K562 (cell line): ENCODE results near the gene SEPTIN12. TPM values are rescaled to one million over a fixed set of nuclear protein-coding genes. Genes with fewer than 3 reads are reported as not detected.

Experiments
- ATAC-seq: fragments of 200-7000 bp; cut with Tn5 transposase; 3 replicates; pipeline ENCODE4 v1.9.1; 2020; ENCODE audit warnings: moderate library complexity
- BruUV-seq: library from RNA; stranded (reverse); fragments of 400-500 nt; replicated peaks from 2 replicates; lab custom pipeline; 2021; lab: Mats Ljungman, UMichigan
- CTCF ChIA-PET: fragments of 300-600 bp; formaldehyde crosslinking; extraction: SDS; loops from one replicate; lab custom pipeline; 2021; ENCODE audit warnings: low intra/inter-chr PET ratio; lab: Yijun Ruan, JAX
- POLR2A ChIA-PET: fragments of 300-600, 350-650 bp; sonication (Branson Sonifier 250); formaldehyde crosslinking; extraction: SDS; loops from one replicate; lab custom pipeline; 2021; ENCODE audit warnings: antibody characterized with exemption, inconsistent platforms; lab: Yijun Ruan, JAX
- DNase-seq, 4 experiments: peaks; one replicate each; pipeline versions ENCODE4 v3.0.0 to v3.0.0-alpha.2; 2011 to 2018; ENCODE audit warnings: low spot score in 3 of 4, mixed read lengths in 3 of 4; ENCODE audit errors: extremely low read depth in 1 of 4
- FAIRE-seq: peaks from 2 replicates; lab custom pipeline; 2011; peaks lifted over from hg19 to GRCh38; lab: Jason Lieb, UNC
- H2AFZ ChIP-seq: 2 replicates; pipeline ENCODE4 v1.6.0; 2011; ENCODE audit warnings: low read depth, low read length, control low read depth, inconsistent platforms
- H3K27ac ChIP-seq: fragments of 200-600 bp; 3 replicates; pipeline ENCODE4 v1.8.0; 2011; ENCODE audit warnings: low read depth, mild to moderate bottlenecking, control low read depth, inconsistent platforms, low read length, moderate library complexity, mixed read lengths; ENCODE audit errors: extremely low read depth
- H3K27me3 ChIP-seq, 2 experiments: fragments of 300-600 bp in 1 of 2; 2 replicates in 1 of 2; 3 replicates in 1 of 2; pipeline versions ENCODE4 v1.6.0 to v1.8.0; 2011; ENCODE audit warnings: inconsistent platforms in 2 of 2, low read length in 2 of 2, mild to moderate bottlenecking in 1 of 2, mixed read lengths in 1 of 2, moderate library complexity in 1 of 2; ENCODE audit not compliant: control insufficient read depth in 2 of 2, insufficient read depth in 2 of 2
- H3K36me3 ChIP-seq: fragments of 300-600 bp; 3 replicates; pipeline ENCODE4 v1.8.0; 2011; ENCODE audit warnings: mild to moderate bottlenecking, low read length, inconsistent platforms; ENCODE audit not compliant: control insufficient read depth, insufficient read depth
- H3K4me1 ChIP-seq, 2 experiments: fragments of 200-600 bp in 1 of 2; replicated peaks in 1 of 2; 2 replicates in 1 of 2; 3 replicates in 1 of 2; pipeline versions ENCODE4 v1.5.1 to v1.8.0; 2011; ENCODE audit warnings: inconsistent platforms in 2 of 2, low read length in 2 of 2, mild to moderate bottlenecking in 1 of 2, mixed read lengths in 1 of 2, moderate library complexity in 1 of 2; ENCODE audit not compliant: control insufficient read depth in 2 of 2, insufficient read depth in 2 of 2
- H3K4me2 ChIP-seq: 2 replicates; pipeline ENCODE4 v1.6.1; 2011; ENCODE audit warnings: low read length, control low read depth, inconsistent platforms, mixed read lengths; ENCODE audit not compliant: insufficient read depth
- H3K4me3 ChIP-seq: fragments of 200-600 bp; sonication (generic), shearing (Covaris generic); 2 replicates; pipeline ENCODE4 v1.5.1; 2016; ENCODE audit warnings: control low read depth, inconsistent platforms
- H3K79me2 ChIP-seq: fragments of 200-600 bp; 3 replicates; pipeline ENCODE4 v1.8.0; 2011; ENCODE audit warnings: low read length, inconsistent platforms; ENCODE audit not compliant: control insufficient read depth, insufficient read depth
- H3K9ac ChIP-seq, 2 experiments: 2 replicates each; pipeline versions ENCODE4 v1.6.0 to v1.6.1; 2011; ENCODE audit warnings: low read depth in 2 of 2, low read length in 2 of 2, control low read depth in 1 of 2, inconsistent platforms in 1 of 2, mild to moderate bottlenecking in 1 of 2, mixed read lengths in 1 of 2; ENCODE audit not compliant: insufficient read depth in 1 of 2
- H3K9me1 ChIP-seq: one replicate; pipeline ENCODE4 v1.6.0; 2011; ENCODE audit warnings: inconsistent platforms, mild to moderate bottlenecking, low read length, moderate library complexity; ENCODE audit not compliant: control insufficient read depth, insufficient read depth
- H3K9me3 ChIP-seq: replicated peaks from 2 replicates; pipeline ENCODE4 v1.5.1; 2011; ENCODE audit warnings: low read depth, low read length, inconsistent platforms; ENCODE audit not compliant: control insufficient read depth, insufficient read depth
- H4K20me1 ChIP-seq: replicated peaks from 2 replicates; pipeline ENCODE4 v1.6.1; 2011; ENCODE audit warnings: low read length, inconsistent platforms, mixed read lengths; ENCODE audit not compliant: control insufficient read depth, insufficient read depth
- ETV6 ChIP-seq, 3 experiments: fragments of 150-350 bp in 1 of 3; sonication (generic) in 1 of 3; formaldehyde crosslinking in 1 of 3; IDR thresholded peaks; 2 replicates each; pipeline versions ENCODE4 v1.6.1 to v1.8.0; 2014 to 2022; ENCODE audit warnings: borderline replicate concordance in 2 of 3, low read depth in 2 of 3, antibody characterized with exemption in 1 of 3, low read length in 1 of 3, mild to moderate bottlenecking in 1 of 3, missing genetic modification reagents in 1 of 3
- GABPA ChIP-seq: fragments of 200-800 bp; sonication (Bioruptor generic); conservative IDR thresholded peaks from 2 replicates; pipeline ENCODE4 v1.6.1; 2016; ENCODE audit warnings: low read depth, missing genetic modification characterization, missing compliant biosample characterization
- HDAC1 ChIP-seq, 2 experiments: fragments of 450-650 bp; IDR thresholded peaks; 2 replicates each; pipeline ENCODE4 v1.6.1; 2016 to 2017; ENCODE audit warnings: inconsistent platforms in 1 of 2, mild to moderate bottlenecking in 1 of 2, moderate library complexity in 1 of 2
- HEY1 ChIP-seq: fragments of 250-450 bp; sonication (Bioruptor Pico); IDR thresholded peaks from 2 replicates; pipeline ENCODE4 v1.5.0; 2020; ENCODE audit warnings: mild to moderate bottlenecking, moderate library complexity, borderline replicate concordance
- KLF1 ChIP-seq: fragments of 450-650 bp; IDR thresholded peaks from 2 replicates; pipeline ENCODE4 v1.6.1; 2016; ENCODE audit warnings: missing genetic modification characterization, missing compliant biosample characterization
- KLF13 ChIP-seq: fragments of 450-650 bp; IDR thresholded peaks from 2 replicates; pipeline ENCODE4 v1.6.1; 2016; ENCODE audit warnings: missing genetic modification characterization, low read depth, mild to moderate bottlenecking, missing compliant biosample characterization, moderate library complexity, borderline replicate concordance
- POU5F1 ChIP-seq: fragments of 150-350 bp; IDR thresholded peaks from 2 replicates; pipeline ENCODE4 v1.6.1; 2014; ENCODE audit warnings: borderline replicate concordance, low read length, low read depth, mild to moderate bottlenecking; ENCODE audit not compliant: partially characterized antibody
- PYGO2 ChIP-seq: fragments of 450-650 bp; IDR thresholded peaks from 2 replicates; pipeline ENCODE4 v1.6.1; 2016; ENCODE audit warnings: mild to moderate bottlenecking, missing genetic modification characterization, moderate library complexity, missing compliant biosample characterization
- SIN3B ChIP-seq: fragments of 450-650 bp; IDR thresholded peaks from 2 replicates; pipeline ENCODE4 v1.6.1; 2017; ENCODE audit warnings: low read depth, mild to moderate bottlenecking, moderate library complexity
- WHSC1 ChIP-seq: IDR thresholded peaks from one replicate; pipeline ENCODE4 v1.6.1; 2012; ENCODE audit warnings: low read length, control low read depth, inconsistent platforms
- WGBS: fragments of 100-300 bp; shearing (Covaris generic); methylation state at CpG from one replicate; pipeline ENCODE4 v1.1.6; 2016; ENCODE audit warnings: low coverage, mixed read lengths; ENCODE audit not compliant: insufficient coverage; ENCODE audit errors: missing lambda C conversion rate; 5-methylcytosine and 5-hydroxymethylcytosine counted together
- in situ Hi-C: fragments of 300-500 bp; cut with MboI; formaldehyde crosslinking; loops from 4 replicates; pipeline ENCODE4 v1.15.0; 2018; ENCODE audit warnings: inconsistent platforms, mixed read lengths
- intact Hi-C: fragments of 100-400 bp; cut with micrococcal nuclease; formaldehyde crosslinking; loops from 2 replicates; pipeline ENCODE4 v1.14.2; 2022
- polyA plus RNA-seq, 8 experiments: library from polyadenylated mRNA; depleted of rRNA in 4 of 8; stranded (reverse) in 5 of 8; unstranded in 3 of 8; fragments of >200 nt; fragmentation: Nextera tagmentation in 2 of 8; fragmentation: Illumina TruSeq in 1 of 8; extraction: Ambion mirVana in 2 of 8; extraction: Trizol in 1 of 8; gene quantifications; 2 replicates each; pipeline versions ENCODE4 v1.2.1 to v1.2.3, GENCODE V29; 2011 to 2014; ENCODE audit warnings: inconsistent platforms in 1 of 8, missing spikeins in 1 of 8
- total RNA-seq, 7 experiments: library from RNA; depleted of rRNA in 6 of 7; stranded (reverse); fragments of >200 nt in 6 of 7; fragmentation: Illumina TruSeq in 2 of 7; extraction: Trizol in 2 of 7; gene quantifications; 2 replicates each; pipeline versions ENCODE4 v1.2.1 to v1.2.3, GENCODE V29; 2011 to 2021; ENCODE audit warnings: low replicate concordance in 1 of 7
- TF ChIP-seq, protein P1 (sequence below), 2 experiments: fragments of 450-650 bp in 1 of 2; sonication (generic) in 1 of 2; formaldehyde crosslinking in 1 of 2; IDR thresholded peaks; 2 replicates each; pipeline versions ENCODE4 v1.7.1 to v1.9.0; 2016 to 2022; ENCODE audit warnings: inconsistent platforms in 1 of 2, mild to moderate bottlenecking in 1 of 2, missing genetic modification reagents in 1 of 2

SEPTIN12 gene
- total and polyA plus RNA-seq, 9 of the 15 experiments (the other 6 are each of a cell fraction or from before 2014, with no cell fraction given) = not detected

DNA sequence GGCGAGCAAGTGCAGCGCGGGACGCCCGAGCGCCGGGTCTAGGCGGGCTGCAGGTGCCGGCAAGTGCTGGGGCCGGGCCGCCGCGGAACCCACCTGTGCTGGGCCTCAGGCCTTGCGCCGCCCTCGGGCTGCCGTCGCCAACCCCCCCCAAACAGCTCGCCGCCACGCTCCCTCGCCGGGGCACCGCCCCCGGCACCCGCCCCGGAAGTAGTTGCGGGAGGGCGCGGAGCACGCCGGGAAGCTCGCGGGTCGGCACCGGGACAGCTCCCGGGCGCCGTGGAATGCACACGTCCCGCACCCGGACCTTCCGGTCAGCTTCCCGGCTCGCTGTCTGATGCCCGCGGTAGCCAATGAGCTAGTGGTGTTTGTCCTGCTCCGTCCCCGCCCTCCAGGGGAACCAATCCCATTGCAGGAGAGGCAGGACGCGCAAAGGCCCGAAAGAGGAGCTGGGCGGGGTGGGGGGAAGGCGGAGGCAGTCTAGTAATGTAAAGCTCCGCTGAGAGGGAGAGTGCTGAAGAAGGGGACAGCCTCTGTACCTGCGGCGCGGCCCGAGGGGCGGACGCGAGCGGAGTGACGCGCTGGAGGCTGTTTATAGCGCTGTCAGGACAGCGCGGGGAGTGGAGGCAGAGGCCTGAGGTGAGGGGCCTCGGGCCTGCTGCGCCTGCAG lies 53.9 kb downstream of the SEPTIN12 start, which contains the start of the genes ANKS3 and DNAAF8:
ANKS3 (minus strand) TSS at position 209 of the 667 bp plus-strand sequence. CDS start 4,122 bp downstream, outside the sequence.
DNAAF8 (plus strand) TSS at position 475 of the 667 bp plus-strand sequence. CDS start 1,978 bp downstream, outside the sequence.
- in situ Hi-C loops = no loop called here
- no peak for TF ChIP-seq PYGO2 (tag)
- TF ChIP-seq HEY1 (CRISPR knock-in tag) = no peak
- TF ChIP-seq, protein P1, sequence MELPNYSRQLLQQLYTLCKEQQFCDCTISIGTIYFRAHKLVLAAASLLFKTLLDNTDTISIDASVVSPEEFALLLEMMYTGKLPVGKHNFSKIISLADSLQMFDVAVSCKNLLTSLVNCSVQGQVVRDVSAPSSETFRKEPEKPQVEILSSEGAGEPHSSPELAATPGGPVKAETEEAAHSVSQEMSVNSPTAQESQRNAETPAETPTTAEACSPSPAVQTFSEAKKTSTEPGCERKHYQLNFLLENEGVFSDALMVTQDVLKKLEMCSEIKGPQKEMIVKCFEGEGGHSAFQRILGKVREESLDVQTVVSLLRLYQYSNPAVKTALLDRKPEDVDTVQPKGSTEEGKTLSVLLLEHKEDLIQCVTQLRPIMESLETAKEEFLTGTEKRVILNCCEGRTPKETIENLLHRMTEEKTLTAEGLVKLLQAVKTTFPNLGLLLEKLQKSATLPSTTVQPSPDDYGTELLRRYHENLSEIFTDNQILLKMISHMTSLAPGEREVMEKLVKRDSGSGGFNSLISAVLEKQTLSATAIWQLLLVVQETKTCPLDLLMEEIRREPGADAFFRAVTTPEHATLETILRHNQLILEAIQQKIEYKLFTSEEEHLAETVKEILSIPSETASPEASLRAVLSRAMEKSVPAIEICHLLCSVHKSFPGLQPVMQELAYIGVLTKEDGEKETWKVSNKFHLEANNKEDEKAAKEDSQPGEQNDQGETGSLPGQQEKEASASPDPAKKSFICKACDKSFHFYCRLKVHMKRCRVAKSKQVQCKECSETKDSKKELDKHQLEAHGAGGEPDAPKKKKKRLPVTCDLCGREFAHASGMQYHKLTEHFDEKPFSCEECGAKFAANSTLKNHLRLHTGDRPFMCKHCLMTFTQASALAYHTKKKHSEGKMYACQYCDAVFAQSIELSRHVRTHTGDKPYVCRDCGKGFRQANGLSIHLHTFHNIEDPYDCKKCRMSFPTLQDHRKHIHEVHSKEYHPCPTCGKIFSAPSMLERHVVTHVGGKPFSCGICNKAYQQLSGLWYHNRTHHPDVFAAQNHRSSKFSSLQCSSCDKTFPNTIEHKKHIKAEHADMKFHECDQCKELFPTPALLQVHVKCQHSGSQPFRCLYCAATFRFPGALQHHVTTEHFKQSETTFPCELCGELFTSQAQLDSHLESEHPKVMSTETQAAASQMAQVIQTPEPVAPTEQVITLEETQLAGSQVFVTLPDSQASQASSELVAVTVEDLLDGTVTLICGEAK (IDR thresholded peaks at IDR 0.05) = peak; percentile 96
- TF ChIP-seq, protein P1 (CRISPR knock-in tag; IDR thresholded peaks at IDR 0.05) = no peak
- TF ChIP-seq ETV6 (IDR thresholded peaks at IDR 0.05; ENCODE audit: borderline replicate concordance in 1 of 2, low read depth in 2 of 2, low read length in 1 of 2) = no peak
- TF ChIP-seq ETV6 (CRISPR knock-in tag; IDR thresholded peaks at IDR 0.05; ENCODE audit: borderline replicate concordance) = no peak
- no peak for TF ChIP-seq POU5F1
- TF ChIP-seq KLF1 = peak; percentile 83
- TF ChIP-seq SIN3B = peak; percentile 79
- peak in 1 of 2 experiments; percentile 100; a peak in 3 of 4 replicates for TF ChIP-seq HDAC1 (IDR thresholded peaks at IDR 0.05)
- TF ChIP-seq KLF13 (tag) = peak; percentile 95
- peak; percentile 98 for TF ChIP-seq GABPA (tag)
- TF ChIP-seq WHSC1 = no peak

More for the DNA sequence above, 53.9 kb downstream of the SEPTIN12 start, which contains the start of the genes ANKS3 and DNAAF8:
- Histone ChIP-seq H4K20me1 (no peaks in the 10 kb centered on the region), H3K79me2 (peaks cover 28% of the 10 kb centered on the region), H3K9me1 (no peaks in the 10 kb centered on the region), H3K36me3 (peaks cover 20% of the 10 kb centered on the region; the same call in 2 of the 3 replicates), H2AFZ (peak within 1 kb of the TSS; percentile 88), H3K4me3 (peak within 1 kb of the TSS; percentile 98), H3K9me3 (no peaks in the 10 kb centered on the region), H3K4me2 (peak within 1 kb of the TSS; percentile 95), H3K27me3 (no peaks in the 10 kb centered on the region), H3K4me1 (peaks cover 0 to 22% of the 10 kb centered on the region in 2 experiments; a peak in 3 of 5 replicates), H3K27ac (peak within 1 kb of the TSS; percentile 71), H3K9ac (peak within 1 kb of the TSS; percentile 83 to 93)
- ATAC-seq (peak; percentile 98), FAIRE-seq (peak; percentile 94), DNase-seq (peak; percentile 96 to 98 (median 98))
- intact Hi-C loops = loop anchor here (5.0 kb wide), 1 partner anchor 113 kb away; the partner anchor contains the start of genes GLYR1 and UBN1
- ChIA-PET POLR2A (interaction anchor here (0.8 to 1.9 kb wide), 8 partner anchors 9 to 202 kb away, joined by 3 to 9 read pairs (median 4); partner anchors contain the start of gene SEPTIN12), CTCF (interaction anchor here (0.6 kb wide), 1 partner anchor 84 kb away, joined by 3 read pairs; no protein-coding TSS in a partner anchor)
- BruUV-seq = no TSS peak
- under 1% methylated on average over 62 of the region's 70 CpGs for WGBS
